B cell (primary cell): ENCODE data around the gene PLEKHG4B. TPM values are rescaled to one million over a fixed set of nuclear protein-coding genes. Genes with fewer than 3 reads are reported as not detected.
"Not testable (repeated sequence)": the region's sequence is repeated elsewhere in the genome, so short reads cannot be mapped to it uniquely, and the experiment has no call there.

Experiments
- ATAC-seq: fragments of 200-7000 bp; cut with Tn5 transposase; one replicate; pipeline ENCODE4 v1.10.0; 2021; ENCODE audit warnings: low read depth, mild to moderate bottlenecking, moderate number of reproducible peaks, moderate library complexity
- CTCF ChIA-PET: fragments of 350-600 bp; sonication (Branson Sonifier 250); formaldehyde crosslinking; loops from one replicate; lab custom pipeline; 2021; ENCODE audit warnings: antibody characterized with exemption, inconsistent platforms; lab: Charles Lee
- POLR2A ChIA-PET: fragments of 350-600 bp; sonication (Branson Sonifier 250); formaldehyde crosslinking; loops from one replicate; lab custom pipeline; 2021; ENCODE audit warnings: antibody characterized with exemption; lab: Charles Lee
- DNase-seq: peaks from one replicate; pipeline ENCODE4 v3.0.0; 2013
- H2AFZ ChIP-seq: 2 replicates; pipeline ENCODE4 v1.6.1; 2012; ENCODE audit warnings: mild to moderate bottlenecking, low read depth, low read length; ENCODE audit not compliant: insufficient read depth, poor library complexity, severe bottlenecking
- H3K27ac ChIP-seq, 2 donors: 1 replicate in 1 of 2; 2 replicates in 1 of 2; pipeline ENCODE4 v1.5.1; 2012 to 2013; ENCODE audit warnings: low read length in 2 of 2, mild to moderate bottlenecking in 2 of 2, moderate library complexity in 1 of 2
- H3K27me3 ChIP-seq, 4 experiments: fragments of 200-600 bp in 1 of 4; sonication (generic) in 1 of 4; replicated peaks in 1 of 4; 1 replicate in 2 of 4; 2 replicates in 2 of 4; pipeline versions ENCODE4 v1.6.1 to v1.7.0; 2013 to 2016; ENCODE audit warnings: low read length in 3 of 4, mild to moderate bottlenecking in 2 of 4, mixed read lengths in 1 of 4, moderate library complexity in 1 of 4; ENCODE audit not compliant: insufficient read depth in 4 of 4, control insufficient read depth in 3 of 4; ENCODE audit errors: control extremely low read depth in 1 of 4
- H3K36me3 ChIP-seq, 2 experiments: replicated peaks in 1 of 2; 1 replicate in 1 of 2; 2 replicates in 1 of 2; pipeline versions ENCODE4 v1.6.1 to v1.7.1; 2013; ENCODE audit warnings: low read length in 1 of 2; ENCODE audit not compliant: insufficient read depth in 2 of 2, control insufficient read depth in 1 of 2; ENCODE audit errors: control extremely low read depth in 1 of 2, extremely low read depth in 1 of 2
- H3K4me1 ChIP-seq, 2 donors: fragments of 200-600 bp in 1 of 2; sonication (generic) in 1 of 2; 1 replicate in 1 of 2; 2 replicates in 1 of 2; pipeline versions ENCODE4 v1.5.1 to v1.6.1; 2013 to 2017; ENCODE audit warnings: low read length in 2 of 2; ENCODE audit not compliant: control insufficient read depth in 2 of 2, insufficient read depth in 2 of 2
- H3K4me2 ChIP-seq: replicated peaks from 2 replicates; pipeline ENCODE3; 2012; ENCODE audit warnings: mild to moderate bottlenecking, low read depth, low read length; ENCODE audit not compliant: poor library complexity, severe bottlenecking
- H3K4me3 ChIP-seq, 5 experiments: fragments of 200-600 bp in 1 of 5; sonication (generic) in 1 of 5; 1 replicate in 3 of 5; 2 replicates in 2 of 5; pipeline versions ENCODE4 v1.5.1 to v1.7.0; 2011 to 2016; ENCODE audit warnings: low read length in 4 of 5, mild to moderate bottlenecking in 4 of 5, low read depth in 2 of 5, control low read depth in 1 of 5, moderate library complexity in 1 of 5; ENCODE audit not compliant: insufficient read depth in 1 of 5; ENCODE audit errors: control extremely low read depth in 1 of 5, extremely low read depth in 1 of 5
- H3K79me2 ChIP-seq: fragments of 200-600 bp; sonication (generic); one replicate; pipeline ENCODE4 v1.6.0; 2016; ENCODE audit warnings: low read length; ENCODE audit not compliant: control insufficient read depth, insufficient read depth
- H3K9ac ChIP-seq: fragments of 200-600 bp; sonication (generic); 2 replicates; pipeline ENCODE4 v1.6.1; 2017; ENCODE audit warnings: mild to moderate bottlenecking, low read length, moderate library complexity
- H3K9me3 ChIP-seq, 3 donors: one replicate each; pipeline versions ENCODE4 v1.6.1 to v1.7.1; 2013; ENCODE audit warnings: low read length in 2 of 3; ENCODE audit not compliant: control insufficient read depth in 2 of 3, insufficient read depth in 1 of 3; ENCODE audit errors: control extremely low read depth in 1 of 3
- H4K20me1 ChIP-seq: 2 replicates; pipeline ENCODE4 v1.6.0; 2012; ENCODE audit warnings: mild to moderate bottlenecking, low read length; ENCODE audit not compliant: insufficient read depth, control insufficient read depth, poor library complexity, severe bottlenecking
- H3K27ac Mint-ChIP-seq: one replicate; pipeline ENCODE4 v1.8.0; 2021; ENCODE audit warnings: mixed read lengths
- H3K27me3 Mint-ChIP-seq: one replicate; pipeline ENCODE4 v1.8.0; 2021; ENCODE audit warnings: mixed read lengths
- H3K4me1 Mint-ChIP-seq: one replicate; pipeline ENCODE4 v1.8.0; 2021; ENCODE audit warnings: mixed read lengths
- H3K4me3 Mint-ChIP-seq: one replicate; pipeline ENCODE4 v1.8.0; 2021; ENCODE audit warnings: mixed read lengths
- H3K9me3 Mint-ChIP-seq: one replicate; pipeline ENCODE4 v1.8.0; 2022; ENCODE audit warnings: mixed read lengths; ENCODE audit not compliant: insufficient read depth
- WGBS: methylation state at CpG from one replicate; pipeline ENCODE4 v1.1.5; 2013; ENCODE audit warnings: missing lambda C conversion rate; ENCODE audit not compliant: insufficient coverage; 5-methylcytosine and 5-hydroxymethylcytosine counted together
- intact Hi-C: fragments of 100-400 bp; cut with micrococcal nuclease; formaldehyde crosslinking; loops from one replicate; pipeline ENCODE4 v1.10.0; 2022
- polyA plus RNA-seq: library from polyadenylated mRNA; depleted of rRNA; stranded (reverse); fragments of >200 nt; gene quantifications from 2 replicates; pipeline ENCODE4 v1.2.3, GENCODE V29; 2012
- total RNA-seq, 2 donors: library from RNA; stranded (reverse); fragments of 120-200 nt in 1 of 2; gene quantifications; 1 replicate in 1 of 2; 2 replicates in 1 of 2; pipeline versions ENCODE4 v1.2.3 to v1.2.4, GENCODE V29; 2013 to 2022
- TF ChIP-seq, protein P1 (sequence below): fragments of 200-600 bp; IDR thresholded peaks from one replicate; pipeline ENCODE4 v1.8.0; 2022; ENCODE audit warnings: antibody characterized with exemption, mild to moderate bottlenecking

PLEKHG4B gene
- total and polyA plus RNA-seq, 2 donors (not counting 1 experiment from before 2014, with no cell fraction given), result not detected

DNA sequence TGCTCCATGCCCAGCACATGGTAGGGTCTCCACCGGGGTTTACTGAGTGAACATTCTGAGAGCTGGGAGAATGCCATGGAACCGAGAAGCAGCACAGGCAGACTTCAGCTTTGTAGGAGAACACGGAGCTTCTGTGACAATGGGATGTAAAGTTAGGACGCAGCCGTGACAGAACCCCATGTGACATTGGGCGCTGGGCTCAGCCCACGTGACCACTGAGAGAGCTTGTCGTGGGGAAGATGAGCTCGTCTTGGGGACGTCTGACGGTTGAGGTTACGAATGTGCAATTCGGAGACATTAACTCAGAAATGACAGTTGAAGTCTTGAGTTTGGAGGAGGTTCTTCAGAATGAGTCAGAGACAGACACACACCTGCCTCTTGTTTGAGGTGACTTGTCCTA is 139.7 kb downstream of the PLEKHG4B start:
- TF ChIP-seq, protein P1, sequence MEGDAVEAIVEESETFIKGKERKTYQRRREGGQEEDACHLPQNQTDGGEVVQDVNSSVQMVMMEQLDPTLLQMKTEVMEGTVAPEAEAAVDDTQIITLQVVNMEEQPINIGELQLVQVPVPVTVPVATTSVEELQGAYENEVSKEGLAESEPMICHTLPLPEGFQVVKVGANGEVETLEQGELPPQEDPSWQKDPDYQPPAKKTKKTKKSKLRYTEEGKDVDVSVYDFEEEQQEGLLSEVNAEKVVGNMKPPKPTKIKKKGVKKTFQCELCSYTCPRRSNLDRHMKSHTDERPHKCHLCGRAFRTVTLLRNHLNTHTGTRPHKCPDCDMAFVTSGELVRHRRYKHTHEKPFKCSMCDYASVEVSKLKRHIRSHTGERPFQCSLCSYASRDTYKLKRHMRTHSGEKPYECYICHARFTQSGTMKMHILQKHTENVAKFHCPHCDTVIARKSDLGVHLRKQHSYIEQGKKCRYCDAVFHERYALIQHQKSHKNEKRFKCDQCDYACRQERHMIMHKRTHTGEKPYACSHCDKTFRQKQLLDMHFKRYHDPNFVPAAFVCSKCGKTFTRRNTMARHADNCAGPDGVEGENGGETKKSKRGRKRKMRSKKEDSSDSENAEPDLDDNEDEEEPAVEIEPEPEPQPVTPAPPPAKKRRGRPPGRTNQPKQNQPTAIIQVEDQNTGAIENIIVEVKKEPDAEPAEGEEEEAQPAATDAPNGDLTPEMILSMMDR, result no peak
- ChIA-PET CTCF (no interaction called here), POLR2A (no interaction called here)
- no peak overlapping the region for H2AFZ ChIP-seq
- H3K9me3 ChIP-seq, result no peaks in the 10 kb centered on the region
- H3K4me1 ChIP-seq, result no peaks in the 10 kb centered on the region
- no peak overlapping the region for H3K27ac Mint-ChIP-seq
- H3K4me2 ChIP-seq, result no peak overlapping the region
- peaks cover 8 to 74% of the 10 kb centered on the region in 2 experiments for H3K36me3 ChIP-seq
- no peak overlapping the region for H3K4me3 ChIP-seq
- 92% methylated on average over 10 of the region's 13 CpGs for WGBS
- no peaks in the 10 kb centered on the region for H3K9me3 Mint-ChIP-seq
- H3K27me3 ChIP-seq, result no peaks in the 10 kb centered on the region
- DNase-seq, result no peak
- H3K9ac ChIP-seq, result no peak overlapping the region
- no peak for ATAC-seq
- no peaks in the 10 kb centered on the region for H4K20me1 ChIP-seq
- no peaks in the 10 kb centered on the region for H3K4me1 Mint-ChIP-seq
- no peaks in the 10 kb centered on the region for H3K79me2 ChIP-seq
- intact Hi-C loops, result no loop called here
- no peak overlapping the region for H3K27ac ChIP-seq
- H3K4me3 Mint-ChIP-seq, result no peak overlapping the region
- no peaks in the 10 kb centered on the region for H3K27me3 Mint-ChIP-seq

DNA sequence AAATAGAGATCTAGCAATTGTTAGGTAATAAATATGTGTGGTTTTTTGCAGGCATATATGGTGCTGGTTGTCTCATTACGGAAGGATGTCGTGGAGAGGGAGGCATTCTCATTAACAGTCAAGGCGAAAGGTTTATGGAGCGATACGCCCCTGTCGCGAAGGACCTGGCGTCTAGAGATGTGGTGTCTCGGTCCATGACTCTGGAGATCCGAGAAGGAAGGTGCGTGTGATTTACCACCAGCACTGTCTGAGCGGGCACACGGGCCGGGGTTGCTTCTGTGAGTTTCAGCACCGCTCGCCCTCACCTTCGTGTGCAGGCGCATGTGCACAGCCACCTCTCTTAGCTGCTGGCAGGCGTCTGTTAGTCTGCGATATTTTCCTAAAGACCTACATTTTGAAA is 141.5 kb downstream of the PLEKHG4B start:
- 97% methylated on average over 14 of the region's 20 CpGs for WGBS
- H3K27me3 ChIP-seq, H3K27ac Mint-ChIP-seq, H2AFZ ChIP-seq, H3K4me1 Mint-ChIP-seq, CTCF ChIA-PET, H3K79me2 ChIP-seq, POLR2A ChIA-PET, DNase-seq, H3K4me3 ChIP-seq, H3K27ac ChIP-seq, H3K4me3 Mint-ChIP-seq, H4K20me1 ChIP-seq, ATAC-seq, intact Hi-C loops, H3K4me2 ChIP-seq, H3K9ac ChIP-seq, H3K4me1 ChIP-seq, H3K27me3 Mint-ChIP-seq, H3K9me3 Mint-ChIP-seq, H3K9me3 ChIP-seq: not testable (repeated sequence)
- peaks cover 6 to 64% of the 10 kb centered on the region in 2 experiments for H3K36me3 ChIP-seq
